Measurements from ENCODE around the gene PRELID2. TPM values are rescaled to one million over a fixed set of nuclear protein-coding genes. Genes with fewer than 3 reads are reported as not detected.

Gene PRELID2
- total RNA-seq, 3 donors from 2014 or later = 60.0 to 151 (median 77.9) TPM

- H3K9me3 ChIP-seq = no peaks in the 10 kb centered on the region
- DNase-seq (no peak), ATAC-seq (no peak)
- H3K4me3 ChIP-seq = no peak overlapping the region
- no peaks in the 10 kb centered on the region for H3K36me3 ChIP-seq (ENCODE audit: low read depth)
- intact Hi-C loops (cut with DNase I, micrococcal nuclease) = no loop called here
- no peak for TF ChIP-seq CTCF (IDR thresholded peaks at IDR 0.05)
- peaks cover 11% of the 10 kb centered on the region for H3K4me1 ChIP-seq (ENCODE audit: low read depth)
Observed at GRCh38 chr5:145848854-145849253, 13.7 kb upstream of the PRELID2 start.

GRCh38 chr5:145847499-145848497 is 12.7 kb upstream of the PRELID2 start:
- H3K9me3 ChIP-seq = no peaks in the 10 kb centered on the region
- H3K36me3 ChIP-seq (ENCODE audit: low read depth) = no peaks in the 10 kb centered on the region
- peaks cover 6% of the 10 kb centered on the region for H3K4me1 ChIP-seq (ENCODE audit: low read depth)
- H3K4me3 ChIP-seq = no peak overlapping the region
- TF ChIP-seq CTCF (IDR thresholded peaks at IDR 0.05) = no peak
- ATAC-seq (peak; percentile 79), DNase-seq (no peak)
- intact Hi-C loops (cut with DNase I, micrococcal nuclease) = no loop called here

- DNase-seq = no peak
- ATAC-seq = no peak
- Histone ChIP-seq H3K9me3 (no peaks in the 10 kb centered on the region), H3K36me3 (ENCODE audit: low read depth) (no peaks in the 10 kb centered on the region), H3K4me3 (no peak overlapping the region), H3K4me1 (ENCODE audit: low read depth) (no peaks in the 10 kb centered on the region)
- no peak for TF ChIP-seq CTCF (IDR thresholded peaks at IDR 0.05)
- intact Hi-C loops (cut with DNase I, micrococcal nuclease) = no loop called here
Observed at GRCh38 chr5:145846081-145846480, 10.9 kb upstream of the PRELID2 start.

DNA sequence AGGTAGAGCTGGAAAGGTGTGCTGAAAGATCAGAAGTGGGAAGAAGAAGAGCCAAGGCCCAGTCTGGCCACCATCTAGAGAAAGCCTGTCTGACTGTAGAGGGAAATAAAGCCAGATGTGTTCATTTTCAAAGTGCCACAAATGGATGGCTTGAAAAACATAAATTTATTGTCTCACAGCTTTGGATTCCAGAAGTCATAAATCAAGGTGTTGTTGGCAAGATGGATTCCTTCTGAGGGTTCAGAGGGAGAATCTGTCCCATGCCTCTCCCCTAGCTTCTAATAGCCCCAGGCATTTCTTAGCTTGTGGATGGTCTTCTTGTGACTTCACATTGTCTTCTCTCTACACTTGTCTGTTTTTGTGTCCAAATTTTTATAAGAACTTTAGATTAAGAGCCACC is 6.2 kb upstream of the PRELID2 start:
- DNase-seq (no peak), ATAC-seq (no peak)
- Histone ChIP-seq H3K36me3 (ENCODE audit: low read depth) (no peaks in the 10 kb centered on the region), H3K4me1 (ENCODE audit: low read depth) (peaks cover 3% of the 10 kb centered on the region), H3K4me3 (no peak overlapping the region), H3K9me3 (no peaks in the 10 kb centered on the region)
- TF ChIP-seq CTCF (IDR thresholded peaks at IDR 0.05) = no peak
- intact Hi-C loops (cut with DNase I, micrococcal nuclease) = no loop called here

- DNase-seq (no peak), ATAC-seq (no peak)
- peaks cover 10% of the 10 kb centered on the region for H3K4me1 ChIP-seq (ENCODE audit: low read depth)
- no peak overlapping the region for H3K4me3 ChIP-seq
- no peaks in the 10 kb centered on the region for H3K36me3 ChIP-seq (ENCODE audit: low read depth)
- no peak for TF ChIP-seq CTCF (IDR thresholded peaks at IDR 0.05)
- intact Hi-C loops (cut with DNase I, micrococcal nuclease) = no loop called here
- no peaks in the 10 kb centered on the region for H3K9me3 ChIP-seq
Observed at GRCh38 chr5:145840458-145841132, 5.5 kb upstream of the PRELID2 start.

All from mucosa of descending colon (tissue), 3 donors.